ENCODE data around the gene PCDHB9.
"Not testable (repeated sequence)": the region's sequence is repeated elsewhere in the genome, so short reads cannot be mapped to it uniquely, and the experiment has no call there.

The PCDHB9 gene

GRCh38 chr5:141186897-141187512, at the start of gene PCDHB9:
TSS of gene PCDHB9 (plus strand) at chr5:141187161. CDS start at chr5:141187319, 158 bp downstream.
- no peak for DNase-seq

- not testable (repeated sequence) for DNase-seq
Observed at GRCh38 chr5:141137346-141137745, 49.6 kb upstream of the PCDHB9 start.

GRCh38 chr5:141149812-141150211, 37.1 kb upstream of the PCDHB9 start, which contains the start of gene PCDHB6:
TSS of gene PCDHB6 (plus strand) at chr5:141150057. CDS start at chr5:141150258, 201 bp downstream.
- DNase-seq = no peak

- no peak for DNase-seq
Observed at GRCh38 chr5:141150224-141150992, 36.6 kb upstream of the PCDHB9 start.

GRCh38 chr5:141150993-141151325, 36.0 kb upstream of the PCDHB9 start:
- no peak for DNase-seq

GRCh38 chr5:141151632-141152031, 35.3 kb upstream of the PCDHB9 start:
- not testable (repeated sequence) for DNase-seq

- DNase-seq = not testable (repeated sequence)
Observed at GRCh38 chr5:141152096-141152495, 34.9 kb upstream of the PCDHB9 start.

- DNase-seq = no peak
Observed at GRCh38 chr5:141155540-141156374, 31.2 kb upstream of the PCDHB9 start.

GRCh38 chr5:141157356-141157755, 29.6 kb upstream of the PCDHB9 start:
- not testable (repeated sequence) for DNase-seq

GRCh38 chr5:141157901-141158300, 29.1 kb upstream of the PCDHB9 start:
- DNase-seq = not testable (repeated sequence)

- DNase-seq = no peak
Observed at GRCh38 chr5:141172381-141173204, 14.4 kb upstream of the PCDHB9 start, which contains the start of gene PCDHB7. TSS of gene PCDHB7 (plus strand) at chr5:141172644. CDS start at chr5:141172836, 192 bp downstream.

- DNase-seq = not testable (repeated sequence)
Observed at GRCh38 chr5:141174291-141175104, 12.5 kb upstream of the PCDHB9 start.

GRCh38 chr5:141175933-141176332, 11.0 kb upstream of the PCDHB9 start:
- no peak for DNase-seq

- not testable (repeated sequence) for DNase-seq
Observed at GRCh38 chr5:141177577-141178191, 9.3 kb upstream of the PCDHB9 start, which contains the start of gene PCDHB8. TSS of gene PCDHB8 (plus strand) at chr5:141177790. CDS start at chr5:141178035, 245 bp downstream.

GRCh38 chr5:141179371-141179770, 7.6 kb upstream of the PCDHB9 start:
- not testable (repeated sequence) for DNase-seq

- DNase-seq = not testable (repeated sequence)
Observed at GRCh38 chr5:141179876-141180275, 7.1 kb upstream of the PCDHB9 start.

GRCh38 chr5:141180313-141180712, 6.6 kb upstream of the PCDHB9 start:
- DNase-seq = no peak

- DNase-seq = no peak
Observed at GRCh38 chr5:141182248-141182647, 4.7 kb upstream of the PCDHB9 start, which contains the start of gene PCDHB16. TSS of gene PCDHB16 (plus strand) at chr5:141182387. CDS start at chr5:141182560, 173 bp downstream.

- not testable (repeated sequence) for DNase-seq
Observed at GRCh38 chr5:141184117-141184855, 2.7 kb upstream of the PCDHB9 start.

- not testable (repeated sequence) for DNase-seq
Observed at GRCh38 chr5:141188682-141189081, 1.7 kb downstream of the PCDHB9 start.

Measured in activated CD8-positive, alpha-beta memory T cell treated with anti-CD3 and anti-CD28 coated beads for 24 hours (primary cell).